Thyroid gland (tissue), 4 donors: Measurements from ENCODE around the gene PLK5.

Experiments used
- POLR2A ChIP-seq, 2 donors: fragments of 450-650 bp; IDR thresholded peaks; one replicate each; pipeline ENCODE4 v1.6.1; 2017; ENCODE audit warnings: antibody characterized with exemption in 2 of 2, mild to moderate bottlenecking in 2 of 2, moderate library complexity in 1 of 2
- TF ChIP-seq, protein P1 (sequence below), 6 experiments: fragments of 200-600 bp in 3 of 6; fragments of 450-650 bp in 3 of 6; sonication (generic) in 3 of 6; IDR thresholded peaks; one replicate each; pipeline ENCODE4 v1.5.1; 2016 to 2019; ENCODE audit warnings: antibody characterized with exemption in 6 of 6, mild to moderate bottlenecking in 2 of 6, inconsistent platforms in 1 of 6, moderate library complexity in 1 of 6

DNA sequence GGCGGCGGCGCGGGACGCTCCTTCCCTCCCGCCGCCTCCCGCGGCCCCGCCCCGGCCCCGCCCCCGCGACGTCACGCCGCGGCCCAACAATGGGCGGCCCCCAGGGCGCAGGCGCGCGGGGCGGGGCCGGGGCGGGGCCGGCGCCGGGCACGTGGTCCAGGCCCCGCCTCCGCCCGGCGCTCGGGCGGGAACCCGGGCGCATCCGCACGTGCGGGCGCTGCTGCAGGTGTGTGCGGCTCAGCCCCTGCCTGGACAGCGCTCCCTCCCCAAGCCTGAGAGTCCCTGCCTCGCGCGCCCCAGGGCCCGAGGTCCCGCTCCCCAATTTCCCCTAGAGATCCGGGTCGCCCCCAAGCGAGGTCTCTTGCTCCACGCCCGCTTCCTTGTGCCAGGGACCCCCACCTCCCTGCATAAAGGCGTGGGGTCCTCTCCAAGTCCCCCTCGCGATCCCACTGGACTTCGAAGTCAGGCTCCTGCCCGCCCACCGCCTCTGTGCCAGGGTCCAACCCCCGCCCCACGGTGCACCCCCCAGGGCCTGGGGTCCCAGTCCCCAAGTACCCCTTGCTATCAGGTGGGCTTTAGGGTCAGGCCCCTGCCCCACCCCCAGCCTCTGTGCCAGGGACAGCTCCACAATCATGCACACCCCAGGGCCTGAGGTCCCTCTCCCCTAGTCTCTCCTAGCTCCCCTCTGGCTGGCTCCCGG is 44.6 kb downstream of the PLK5 start, which contains the start of gene MEX3D:
- TF ChIP-seq, protein P1, sequence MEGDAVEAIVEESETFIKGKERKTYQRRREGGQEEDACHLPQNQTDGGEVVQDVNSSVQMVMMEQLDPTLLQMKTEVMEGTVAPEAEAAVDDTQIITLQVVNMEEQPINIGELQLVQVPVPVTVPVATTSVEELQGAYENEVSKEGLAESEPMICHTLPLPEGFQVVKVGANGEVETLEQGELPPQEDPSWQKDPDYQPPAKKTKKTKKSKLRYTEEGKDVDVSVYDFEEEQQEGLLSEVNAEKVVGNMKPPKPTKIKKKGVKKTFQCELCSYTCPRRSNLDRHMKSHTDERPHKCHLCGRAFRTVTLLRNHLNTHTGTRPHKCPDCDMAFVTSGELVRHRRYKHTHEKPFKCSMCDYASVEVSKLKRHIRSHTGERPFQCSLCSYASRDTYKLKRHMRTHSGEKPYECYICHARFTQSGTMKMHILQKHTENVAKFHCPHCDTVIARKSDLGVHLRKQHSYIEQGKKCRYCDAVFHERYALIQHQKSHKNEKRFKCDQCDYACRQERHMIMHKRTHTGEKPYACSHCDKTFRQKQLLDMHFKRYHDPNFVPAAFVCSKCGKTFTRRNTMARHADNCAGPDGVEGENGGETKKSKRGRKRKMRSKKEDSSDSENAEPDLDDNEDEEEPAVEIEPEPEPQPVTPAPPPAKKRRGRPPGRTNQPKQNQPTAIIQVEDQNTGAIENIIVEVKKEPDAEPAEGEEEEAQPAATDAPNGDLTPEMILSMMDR (IDR thresholded peaks at IDR 0.05) = no peak
- TF ChIP-seq POLR2A (IDR thresholded peaks at IDR 0.05) = peak in 1 of 2 donors; percentile 38
